ENCODE data around the gene COL5A1.
"Not testable (repeated sequence)": the region's sequence is repeated elsewhere in the genome, so short reads cannot be mapped to it uniquely, and the experiment has no call there.

The COL5A1 gene

GRCh38 chr9:134682651-134683364, 41.2 kb downstream of the COL5A1 start:
- TF ChIP-seq EZH2 (IDR thresholded peaks at IDR 0.05; ENCODE audit: borderline replicate concordance, low read length), result no peak
- TF ChIP-seq, protein P1, sequence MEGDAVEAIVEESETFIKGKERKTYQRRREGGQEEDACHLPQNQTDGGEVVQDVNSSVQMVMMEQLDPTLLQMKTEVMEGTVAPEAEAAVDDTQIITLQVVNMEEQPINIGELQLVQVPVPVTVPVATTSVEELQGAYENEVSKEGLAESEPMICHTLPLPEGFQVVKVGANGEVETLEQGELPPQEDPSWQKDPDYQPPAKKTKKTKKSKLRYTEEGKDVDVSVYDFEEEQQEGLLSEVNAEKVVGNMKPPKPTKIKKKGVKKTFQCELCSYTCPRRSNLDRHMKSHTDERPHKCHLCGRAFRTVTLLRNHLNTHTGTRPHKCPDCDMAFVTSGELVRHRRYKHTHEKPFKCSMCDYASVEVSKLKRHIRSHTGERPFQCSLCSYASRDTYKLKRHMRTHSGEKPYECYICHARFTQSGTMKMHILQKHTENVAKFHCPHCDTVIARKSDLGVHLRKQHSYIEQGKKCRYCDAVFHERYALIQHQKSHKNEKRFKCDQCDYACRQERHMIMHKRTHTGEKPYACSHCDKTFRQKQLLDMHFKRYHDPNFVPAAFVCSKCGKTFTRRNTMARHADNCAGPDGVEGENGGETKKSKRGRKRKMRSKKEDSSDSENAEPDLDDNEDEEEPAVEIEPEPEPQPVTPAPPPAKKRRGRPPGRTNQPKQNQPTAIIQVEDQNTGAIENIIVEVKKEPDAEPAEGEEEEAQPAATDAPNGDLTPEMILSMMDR (IDR thresholded peaks at IDR 0.05; ENCODE audit: low read length), result no peak
- H4K20me1 ChIP-seq (ENCODE audit: insufficient read depth, low read length), result no peaks in the 10 kb centered on the region

GRCh38 chr9:134683714-134684374, 42.2 kb downstream of the COL5A1 start:
- Histone ChIP-seq H3K4me2 (ENCODE audit: low read length) (no peak overlapping the region), H3K9me2 (ENCODE audit: low read depth, low read length) (no peaks in the 10 kb centered on the region), H2AFZ (ENCODE audit: low read length) (no peak overlapping the region), H4K20me1 (ENCODE audit: insufficient read depth, low read length) (no peaks in the 10 kb centered on the region), H3K9me3 (ENCODE audit: low read length) (no peaks in the 10 kb centered on the region), H3K27ac (ENCODE audit: low read depth, low read length, poor library complexity, severe bottlenecking) (no peak overlapping the region), H3F3A (ENCODE audit: insufficient read depth, low read length) (no peaks in the 10 kb centered on the region), H3K4me1 (ENCODE audit: insufficient read depth, low read length, severe bottlenecking) (no peaks in the 10 kb centered on the region), H3K27me3 (ENCODE audit: insufficient read depth, low read length) (0 out of 2 replicates have a peak, but pooled peaks cover 7% of the 10 kb centered on the region), H3K4me3 (ENCODE audit: low read depth, low read length, poor library complexity, severe bottlenecking) (no peak overlapping the region), H3K9ac (ENCODE audit: low read length) (no peak overlapping the region), H3K79me2 (ENCODE audit: insufficient read depth, low read length) (no peaks in the 10 kb centered on the region), H3K36me3 (ENCODE audit: insufficient read depth, low read length) (no peaks in the 10 kb centered on the region)
- TF ChIP-seq, protein P1 (IDR thresholded peaks at IDR 0.05; ENCODE audit: low read length), result no peak
- no peak for TF ChIP-seq EZH2 (IDR thresholded peaks at IDR 0.05; ENCODE audit: borderline replicate concordance, low read length)

More at GRCh38 chr9:134682651-134683364, 41.2 kb downstream of the COL5A1 start:
- no peaks in the 10 kb centered on the region for H3K9me3 ChIP-seq (ENCODE audit: low read length)
- no peaks in the 10 kb centered on the region for H3K79me2 ChIP-seq (ENCODE audit: insufficient read depth, low read length)
- H3K4me2 ChIP-seq (ENCODE audit: low read length), result no peak overlapping the region
- H3K36me3 ChIP-seq (ENCODE audit: insufficient read depth, low read length), result no peaks in the 10 kb centered on the region
- H3K27ac ChIP-seq (ENCODE audit: low read depth, low read length, poor library complexity, severe bottlenecking), result no peak overlapping the region
- no peaks in the 10 kb centered on the region for H3F3A ChIP-seq (ENCODE audit: insufficient read depth, low read length)
- no peak overlapping the region for H2AFZ ChIP-seq (ENCODE audit: low read length)
- H3K4me3 ChIP-seq (ENCODE audit: low read depth, low read length, poor library complexity, severe bottlenecking), result no peak overlapping the region
- H3K4me1 ChIP-seq (ENCODE audit: insufficient read depth, low read length, severe bottlenecking), result no peaks in the 10 kb centered on the region
- no peak overlapping the region for H3K9ac ChIP-seq (ENCODE audit: low read length)
- H3K27me3 ChIP-seq (ENCODE audit: insufficient read depth, low read length), result 0 out of 2 replicates have a peak, but pooled peaks cover 7% of the 10 kb centered on the region
- no peaks in the 10 kb centered on the region for H3K9me2 ChIP-seq (ENCODE audit: low read depth, low read length)

- no peaks in the 10 kb centered on the region for H3F3A ChIP-seq (ENCODE audit: insufficient read depth, low read length)
- no peak overlapping the region for H3K27ac ChIP-seq (ENCODE audit: low read depth, low read length, poor library complexity, severe bottlenecking)
- TF ChIP-seq, protein P1 (IDR thresholded peaks at IDR 0.05; ENCODE audit: low read length), result no peak
- H2AFZ ChIP-seq (ENCODE audit: low read length), result no peak overlapping the region
- H3K4me2 ChIP-seq (ENCODE audit: low read length), result no peak overlapping the region
- H3K9me3 ChIP-seq (ENCODE audit: low read length), result no peaks in the 10 kb centered on the region
- H3K27me3 ChIP-seq (ENCODE audit: insufficient read depth, low read length), result 0 out of 2 replicates have a peak, but pooled peaks cover 7% of the 10 kb centered on the region
- no peak overlapping the region for H3K4me3 ChIP-seq (ENCODE audit: low read depth, low read length, poor library complexity, severe bottlenecking)
- no peaks in the 10 kb centered on the region for H3K9me2 ChIP-seq (ENCODE audit: low read depth, low read length)
- no peaks in the 10 kb centered on the region for H3K36me3 ChIP-seq (ENCODE audit: insufficient read depth, low read length)
- no peak overlapping the region for H3K9ac ChIP-seq (ENCODE audit: low read length)
- H3K4me1 ChIP-seq (ENCODE audit: insufficient read depth, low read length, severe bottlenecking), result no peaks in the 10 kb centered on the region
- H3K79me2 ChIP-seq (ENCODE audit: insufficient read depth, low read length), result no peaks in the 10 kb centered on the region
- H4K20me1 ChIP-seq (ENCODE audit: insufficient read depth, low read length), result no peaks in the 10 kb centered on the region
Measured at GRCh38 chr9:134684375-134684723, 42.7 kb downstream of the COL5A1 start.

DNA sequence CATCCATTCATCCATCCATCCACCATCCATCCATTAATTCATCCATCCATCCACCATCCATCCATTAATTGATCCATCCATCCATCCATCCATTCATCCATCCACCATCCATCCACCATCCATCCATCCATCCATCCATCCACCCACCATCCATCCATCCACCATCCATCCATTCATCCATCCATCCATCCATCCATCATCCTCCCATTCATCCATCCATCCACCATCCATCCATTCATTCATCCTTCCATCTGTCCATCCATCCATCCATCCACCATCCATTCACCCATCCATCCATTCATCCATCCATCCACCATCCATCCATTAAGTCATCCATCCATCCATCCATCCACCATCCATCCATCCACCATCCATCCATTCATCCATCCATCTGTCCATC, 43.3 kb downstream of the COL5A1 start:
- not testable (repeated sequence) for H3K79me2 ChIP-seq (ENCODE audit: insufficient read depth, low read length); H3K27ac ChIP-seq (ENCODE audit: low read depth, low read length, poor library complexity, severe bottlenecking); H3K9ac ChIP-seq (ENCODE audit: low read length); H3K36me3 ChIP-seq (ENCODE audit: insufficient read depth, low read length); H3K9me3 ChIP-seq (ENCODE audit: low read length); H3K4me2 ChIP-seq (ENCODE audit: low read length); H3K27me3 ChIP-seq (ENCODE audit: insufficient read depth, low read length); H2AFZ ChIP-seq (ENCODE audit: low read length); H4K20me1 ChIP-seq (ENCODE audit: insufficient read depth, low read length); H3K9me2 ChIP-seq (ENCODE audit: low read depth, low read length); H3K4me1 ChIP-seq (ENCODE audit: insufficient read depth, low read length, severe bottlenecking); H3K4me3 ChIP-seq (ENCODE audit: low read depth, low read length, poor library complexity, severe bottlenecking); H3F3A ChIP-seq (ENCODE audit: insufficient read depth, low read length)

Data from OCI-LY1 (cell line).